CD4-positive, alpha-beta T cell treated with Interleukin-10 for 1 hour (primary cell): ENCODE results near the gene NIP7.
A peak's percentile ranks its signal among the peaks of the same experiment; 100 is the strongest.
"Not testable (repeated sequence)": the region's sequence is repeated elsewhere in the genome, so short reads cannot be mapped to it uniquely, and the experiment has no call there.

ENCODE experiments used
- DNase-seq: peaks from one replicate; pipeline ENCODE4 v3.0.0-alpha.2; 2020

NIP7 gene

DNA sequence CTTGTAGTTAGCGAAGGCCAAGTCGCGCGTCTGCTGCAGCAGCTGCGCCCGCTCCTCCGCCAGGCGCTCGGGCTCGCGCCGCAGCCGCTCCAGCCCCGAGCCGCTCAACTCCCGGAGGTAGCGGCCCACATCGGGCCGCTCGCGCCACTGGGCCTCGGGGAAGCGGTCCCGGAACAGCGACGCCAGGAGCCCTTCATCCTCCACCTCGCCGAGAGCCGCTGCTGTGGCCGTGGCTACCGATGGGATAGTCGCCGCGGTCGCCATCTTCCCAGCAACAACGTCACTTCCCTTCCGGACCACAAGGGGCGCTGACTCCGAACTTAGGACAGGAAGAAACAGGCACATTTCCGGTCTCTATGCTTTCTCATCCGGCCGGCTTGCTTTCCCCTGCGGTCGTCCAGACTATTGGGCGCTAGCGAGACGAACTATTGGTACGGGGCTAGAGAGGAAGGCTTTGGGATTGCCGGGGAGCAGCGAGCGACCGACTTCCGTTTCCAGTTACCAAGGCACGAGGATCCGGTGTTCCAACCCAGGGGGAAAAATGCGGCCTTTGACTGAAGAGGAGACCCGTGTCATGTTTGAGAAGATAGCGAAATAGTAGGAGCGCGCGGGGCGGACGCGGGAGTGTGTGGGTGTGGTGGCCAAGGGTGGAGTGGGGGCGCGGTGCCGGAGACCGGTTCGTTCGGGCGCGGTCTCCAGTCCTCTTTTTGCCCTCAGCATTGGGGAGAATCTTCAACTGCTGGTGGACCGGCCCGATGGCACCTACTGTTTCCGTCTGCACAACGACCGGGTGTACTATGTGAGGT, at the start of gene NIP7, which contains the start of gene COG8:
NIP7 (plus strand) TSS at position 484 of the 806 bp plus-strand sequence; CDS start at position 542, 58 bp downstream.
COG8 (minus strand) TSS at position 276 of the 806 bp plus-strand sequence; CDS start at position 264, 12 bp downstream.
- peak; percentile 95 for DNase-seq

DNA sequence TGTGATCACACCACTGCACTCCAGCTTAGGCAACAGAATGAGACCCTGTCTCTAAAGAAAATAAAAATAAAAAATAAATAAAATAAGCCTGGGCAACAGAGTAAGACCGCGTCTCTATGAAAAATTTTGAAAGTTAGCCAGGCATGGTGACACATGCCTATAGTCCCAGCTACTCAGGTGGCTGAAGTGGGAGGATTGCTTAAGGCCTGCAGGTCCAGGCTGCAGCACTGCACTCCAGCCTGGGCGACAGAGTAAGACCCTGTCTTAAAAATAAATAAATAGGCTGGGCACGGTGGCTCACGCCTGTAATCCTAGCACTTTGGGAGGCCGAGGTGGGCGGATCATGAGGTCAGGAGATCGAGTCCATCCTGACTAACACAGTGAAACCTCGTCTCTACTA, 47.9 kb upstream of the NIP7 start:
- DNase-seq: not testable (repeated sequence)

DNA sequence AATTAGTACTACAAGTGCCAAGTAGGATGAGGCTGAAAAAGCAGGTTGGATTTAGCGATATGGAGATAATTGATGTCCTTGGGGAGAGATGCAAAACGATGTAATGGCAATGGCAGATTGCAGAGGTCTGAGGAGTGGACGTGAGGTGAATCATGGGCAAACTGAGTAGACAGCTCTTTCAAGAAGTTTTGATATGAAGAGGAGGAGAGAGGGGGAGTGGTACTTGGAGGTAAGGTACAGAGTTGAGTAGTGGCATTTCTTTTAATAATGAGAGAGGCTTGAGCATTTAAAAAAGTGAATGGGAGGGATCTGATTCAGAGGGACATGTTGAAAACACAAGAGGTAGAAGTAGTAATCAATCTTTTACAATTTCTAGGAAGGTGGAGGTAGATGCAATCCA, 46.2 kb upstream of the NIP7 start:
- DNase-seq: no peak

DNA sequence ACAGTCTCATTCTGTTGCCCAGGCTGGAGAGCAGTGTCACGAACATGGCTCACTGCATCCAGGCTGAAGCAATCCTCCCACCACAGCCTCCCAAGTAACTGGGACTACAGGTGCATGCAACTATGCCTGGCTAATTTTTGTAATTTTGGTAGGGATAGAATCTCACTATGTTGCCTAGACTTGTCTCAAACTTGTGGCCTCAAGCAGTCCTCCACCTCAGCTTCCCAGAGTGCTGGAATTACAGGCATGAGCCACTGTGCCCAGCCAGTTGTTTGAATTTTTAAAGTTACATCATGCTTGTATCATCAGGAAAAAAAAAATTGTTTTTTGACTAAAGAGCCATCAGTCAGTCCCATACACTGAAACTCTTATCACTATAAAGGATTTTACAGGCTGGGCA, 45.5 kb upstream of the NIP7 start:
- DNase-seq: no peak

DNA sequence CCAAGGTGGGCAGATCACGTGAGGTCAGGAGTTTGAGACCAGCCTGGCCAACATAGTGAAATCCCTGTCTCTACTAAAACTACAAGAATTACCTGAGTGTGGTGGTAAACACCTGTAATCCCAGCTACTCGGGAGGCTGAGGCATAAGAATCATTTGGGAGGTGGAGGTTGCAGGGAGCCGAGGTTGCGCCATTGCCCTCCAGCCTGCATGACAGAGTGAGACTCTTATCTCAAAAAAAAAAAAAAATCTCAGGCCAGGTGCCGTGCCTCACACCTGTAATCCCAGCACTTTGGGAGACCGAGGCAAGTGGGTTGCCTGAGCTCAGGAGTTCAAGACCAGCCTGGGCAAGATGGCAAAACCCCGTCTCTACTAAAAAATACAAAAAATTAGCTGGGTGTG, 42.8 kb upstream of the NIP7 start:
- DNase-seq: not testable (repeated sequence)

DNA sequence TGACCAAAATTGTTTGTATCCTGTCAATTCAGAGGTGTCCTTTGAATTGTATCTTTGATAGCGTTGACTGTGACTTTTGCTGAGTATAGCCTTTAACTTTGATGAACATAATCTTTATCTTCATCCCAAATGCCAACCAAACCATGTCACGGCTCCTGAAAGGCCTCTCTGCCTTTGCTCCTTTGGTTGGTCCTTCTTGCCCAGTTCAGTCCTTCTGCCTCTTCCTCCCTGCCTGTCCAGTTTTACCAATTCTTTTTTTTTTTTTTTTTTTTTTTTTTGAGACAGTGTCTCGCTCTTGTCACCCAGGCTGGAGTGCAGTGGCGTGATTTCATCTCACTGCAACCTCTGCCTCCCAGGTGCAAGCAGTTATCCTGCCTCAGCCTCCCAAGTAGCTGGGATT, 41.3 kb upstream of the NIP7 start:
- DNase-seq: no peak

DNA sequence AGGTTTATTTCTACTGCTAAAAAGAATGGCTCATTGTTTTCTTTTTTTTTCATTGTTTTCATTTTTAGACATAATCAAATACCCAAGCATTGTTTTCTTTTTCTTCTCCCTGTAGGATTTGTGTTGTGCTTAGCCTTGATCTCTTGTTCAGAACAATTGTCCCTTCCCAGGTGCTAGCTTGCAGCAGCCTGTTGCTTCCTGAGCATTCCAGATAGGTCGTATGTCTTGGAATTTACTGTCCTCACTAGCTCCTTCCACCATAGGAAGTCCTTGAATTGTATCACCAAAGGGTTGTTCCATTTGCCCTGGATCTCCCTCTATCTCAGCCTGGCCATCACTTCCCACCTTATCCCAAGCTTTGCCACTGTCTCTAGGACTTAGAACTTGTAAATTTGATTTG, 38.4 kb upstream of the NIP7 start:
- DNase-seq: no peak

DNA sequence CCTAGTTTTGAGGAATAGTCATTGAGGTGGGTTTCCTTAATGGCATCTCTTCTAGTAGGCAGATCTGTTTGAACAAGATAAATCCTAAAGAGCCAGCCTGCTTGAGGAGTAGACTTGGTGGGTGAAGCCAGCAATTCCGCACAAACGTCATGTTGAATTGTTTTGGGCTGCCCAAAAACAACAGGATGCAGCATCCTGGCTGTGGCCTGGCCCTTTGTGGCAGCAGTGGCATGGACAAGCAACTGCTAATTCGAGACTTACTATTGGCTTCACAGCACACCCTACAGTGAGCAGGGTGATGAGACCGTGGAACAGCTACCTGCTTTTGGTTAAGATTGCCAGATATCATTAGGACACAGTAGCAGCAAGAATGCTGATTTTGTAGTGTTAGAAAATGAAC, 37.7 kb upstream of the NIP7 start:
- no peak for DNase-seq

DNA sequence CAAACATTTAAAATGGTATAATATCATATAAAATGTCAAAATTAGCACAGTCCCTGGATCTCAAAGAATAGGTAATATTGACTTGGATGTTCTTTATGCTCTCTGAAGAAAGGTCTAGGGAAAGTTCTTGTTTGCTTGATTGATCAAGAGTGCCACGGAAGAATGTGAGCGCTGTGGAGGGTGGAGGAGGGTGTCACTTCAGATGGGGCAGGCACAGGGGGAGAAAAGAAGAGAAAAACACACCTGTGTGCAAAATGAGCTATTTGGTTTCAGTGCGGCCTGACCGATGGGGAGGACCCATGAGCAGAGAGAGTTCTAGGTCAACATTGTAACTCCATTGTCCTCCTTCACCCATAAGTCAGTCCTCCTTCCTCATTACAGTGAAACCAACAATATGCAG, 37.3 kb upstream of the NIP7 start:
- no peak for DNase-seq

DNA sequence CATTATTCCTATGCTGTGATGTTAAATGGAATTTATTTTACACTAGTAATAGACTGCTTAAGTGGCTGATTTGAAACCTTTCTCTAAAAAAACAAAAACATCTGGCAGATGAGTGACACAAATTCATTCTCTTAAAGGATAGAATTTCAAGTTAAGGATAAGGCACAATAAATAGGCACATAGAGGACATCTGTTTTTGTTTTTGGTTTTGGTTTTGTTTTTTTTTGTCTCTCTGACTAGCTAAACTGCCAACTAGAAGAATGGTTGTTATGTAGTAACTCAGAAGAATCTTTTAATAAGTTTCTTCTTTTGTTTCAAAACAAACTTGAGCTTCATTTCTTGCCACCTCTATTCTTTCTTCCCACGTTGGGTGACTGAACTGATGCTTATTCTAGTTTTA, 33.5 kb upstream of the NIP7 start:
- DNase-seq: no peak

DNA sequence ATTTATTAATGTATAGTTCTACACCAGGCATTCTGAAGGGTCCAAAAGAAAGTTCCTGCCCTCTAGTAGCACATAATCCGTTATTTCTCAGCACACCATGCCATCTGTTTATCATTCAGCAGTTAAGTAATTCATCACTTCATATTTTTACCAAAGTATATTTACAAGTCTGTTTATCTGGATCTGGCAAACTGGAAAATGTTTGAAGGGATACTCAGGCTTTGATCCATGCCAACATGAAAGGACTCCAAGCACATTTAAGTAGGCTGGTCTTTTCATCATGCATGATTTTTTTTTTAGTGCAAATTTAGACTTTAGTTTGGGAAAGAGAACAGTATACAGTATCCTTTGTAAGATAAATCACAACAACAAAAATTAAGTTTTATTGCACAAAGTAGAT, 32.5 kb upstream of the NIP7 start:
- DNase-seq: no peak

DNA sequence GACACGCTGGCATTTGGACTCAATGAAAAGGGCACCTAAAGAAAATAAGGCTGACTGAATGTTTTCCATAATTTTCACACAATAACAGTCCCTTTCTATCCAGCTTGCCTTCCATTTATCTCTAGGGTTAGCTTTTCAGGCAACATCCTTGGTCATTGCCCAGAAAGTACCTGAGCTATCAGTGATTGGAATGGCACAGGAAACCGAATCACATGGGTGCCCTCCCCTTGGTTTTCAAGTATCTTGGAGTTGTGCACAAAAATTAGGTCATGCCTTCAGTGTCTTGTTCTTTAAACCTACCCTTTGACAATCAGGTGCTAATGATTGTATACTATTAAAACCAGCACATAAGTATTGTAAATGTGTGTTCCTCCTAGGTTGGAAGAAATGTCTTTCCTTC, 31.7 kb upstream of the NIP7 start:
- no peak for DNase-seq

DNA sequence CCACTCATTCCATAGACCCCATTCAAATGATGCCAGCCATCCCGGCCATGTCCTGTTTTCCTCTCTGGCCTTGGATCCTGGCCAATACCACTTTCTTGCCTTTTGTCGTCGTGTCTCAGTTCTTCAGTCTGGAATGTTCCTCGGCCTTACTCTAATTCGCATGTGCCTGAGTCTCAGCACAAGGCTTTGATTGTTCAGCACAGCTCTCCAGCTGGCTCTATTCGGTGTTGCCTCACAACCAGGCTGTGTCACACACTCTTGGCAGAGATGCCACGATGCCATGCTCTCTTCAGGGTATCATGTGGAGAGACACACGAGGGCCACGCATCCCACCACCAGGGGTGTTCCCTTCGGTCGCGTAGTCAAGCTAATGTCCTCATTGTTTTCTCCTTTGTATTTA, 30.3 kb upstream of the NIP7 start:
- no peak for DNase-seq

DNA sequence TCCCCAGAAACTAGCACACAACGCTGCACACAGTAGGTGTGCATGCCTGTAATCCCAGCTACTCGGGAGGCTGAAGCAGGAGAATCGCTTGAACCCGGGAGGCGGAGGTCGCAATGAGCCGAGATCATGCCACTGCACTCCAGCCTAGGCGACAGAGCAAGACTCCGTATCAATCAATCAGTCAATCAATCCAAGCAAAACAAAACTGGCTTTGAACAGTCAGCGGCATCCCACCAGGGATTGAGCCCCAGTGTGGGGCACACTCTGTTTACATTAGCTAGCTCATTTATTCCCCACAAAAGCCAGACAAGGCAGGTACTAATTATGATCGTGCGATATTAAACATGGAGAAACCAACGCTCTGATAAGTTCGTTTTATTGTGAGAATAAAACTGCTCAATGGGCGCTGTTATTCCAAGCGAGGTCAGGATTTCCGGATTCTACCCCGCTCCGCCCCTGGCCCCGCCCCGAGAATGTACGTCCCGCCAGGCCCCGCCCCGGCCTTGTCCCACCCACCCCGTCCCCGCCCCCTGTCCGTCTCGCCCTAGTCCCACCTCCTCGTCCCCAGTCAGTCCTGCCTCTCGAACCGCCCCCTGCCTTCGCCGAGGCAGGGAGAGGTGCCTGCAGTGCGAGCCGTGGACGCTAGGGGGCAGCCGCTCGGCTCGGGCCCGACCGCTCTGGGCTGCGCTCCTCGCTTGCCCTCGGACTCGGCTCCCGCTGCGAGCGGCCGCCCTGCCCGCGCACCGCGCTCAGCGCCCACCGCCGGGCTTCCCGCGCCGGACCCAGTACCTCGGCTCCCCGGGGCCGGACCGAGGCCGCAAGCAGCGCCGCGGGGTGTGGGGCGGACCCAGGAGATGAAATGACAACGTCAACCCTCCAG, 28.7 kb upstream of the NIP7 start, which contains the start of gene VPS4A:
VPS4A (plus strand) TSS at position 698 of the 880 bp plus-strand sequence; CDS start at position 860, 162 bp downstream.
- DNase-seq: peak; percentile 98

DNA sequence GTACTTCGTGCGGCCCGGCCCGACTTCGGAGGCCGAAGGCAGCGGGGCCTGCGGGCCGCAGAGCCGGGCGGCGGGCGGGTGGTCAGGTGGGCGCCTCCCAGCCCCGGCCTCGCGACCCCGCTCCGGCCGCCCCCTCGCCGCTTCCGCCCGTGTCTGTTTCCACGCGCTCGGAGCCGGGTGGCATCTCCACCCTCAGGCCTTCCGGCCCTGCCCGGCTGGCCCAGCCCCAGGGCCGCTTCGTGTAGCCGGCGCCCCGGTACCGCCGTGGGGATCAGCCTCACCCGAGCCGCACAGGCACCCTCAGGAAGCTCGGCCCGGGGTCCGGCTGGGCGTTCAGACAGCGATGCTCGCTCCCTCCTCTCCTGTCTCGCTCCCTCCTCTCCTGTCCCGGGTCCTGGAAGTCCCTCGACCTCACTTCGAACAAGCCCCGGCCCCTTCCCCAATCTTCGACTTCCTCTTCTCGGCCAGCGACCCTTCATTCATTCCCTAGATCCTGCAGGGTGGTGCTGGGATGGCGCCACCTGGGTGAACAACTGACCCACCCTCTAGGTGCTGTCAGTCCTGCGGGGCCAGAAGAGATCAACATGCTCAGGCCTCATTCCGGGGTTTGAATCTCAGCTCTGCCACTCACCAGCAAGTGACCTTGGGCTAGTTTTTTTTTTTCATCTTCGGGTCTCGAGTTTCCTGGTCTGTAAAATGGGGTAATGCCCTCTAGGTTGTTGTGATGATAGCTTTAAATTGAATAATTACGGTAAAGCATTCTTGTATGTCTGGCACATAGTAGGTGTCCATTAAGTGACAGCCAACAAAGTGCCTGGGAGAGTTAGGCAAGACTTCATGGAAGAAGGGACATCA, 27.8 kb upstream of the NIP7 start:
- peak; percentile 41 for DNase-seq

DNA sequence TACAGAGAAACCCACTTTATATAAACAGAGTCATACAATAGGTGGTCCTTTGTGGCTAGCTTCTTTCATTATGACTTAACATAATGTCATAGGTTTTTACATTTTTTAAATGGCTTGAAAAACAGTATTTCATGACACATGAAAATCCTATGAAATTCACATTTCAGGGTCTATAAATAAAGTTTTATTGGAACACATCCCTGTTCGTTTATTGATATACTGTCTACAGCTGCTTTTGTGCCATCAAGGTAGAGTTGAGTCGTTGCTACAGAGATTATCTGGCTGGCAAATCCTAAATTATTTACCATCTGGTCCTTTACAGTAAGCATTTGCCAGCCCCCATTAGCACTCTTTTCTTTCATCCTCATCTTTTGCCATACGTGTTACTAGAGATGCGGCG, 26.1 kb upstream of the NIP7 start:
- DNase-seq: no peak

DNA sequence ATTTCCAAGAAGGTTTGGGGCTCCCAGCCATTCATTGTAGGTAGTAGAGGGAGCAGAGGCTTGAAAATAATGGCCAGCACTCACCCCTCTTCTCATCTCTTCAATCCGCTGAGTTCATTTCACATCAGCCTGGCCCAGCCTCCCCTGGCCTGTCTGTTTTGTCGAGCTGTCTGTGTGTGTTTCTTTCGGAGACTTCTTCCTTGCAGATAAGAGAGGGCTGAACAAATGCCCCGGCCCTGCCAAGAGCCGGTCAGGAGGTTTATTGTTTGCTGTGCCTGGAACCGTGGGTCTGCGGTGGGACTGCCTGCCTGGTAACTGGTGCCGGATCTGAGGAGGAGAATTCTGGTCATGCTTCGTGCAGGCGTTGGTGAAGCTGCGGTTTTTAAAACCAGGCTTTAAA, 25.0 kb upstream of the NIP7 start:
- DNase-seq: no peak

DNA sequence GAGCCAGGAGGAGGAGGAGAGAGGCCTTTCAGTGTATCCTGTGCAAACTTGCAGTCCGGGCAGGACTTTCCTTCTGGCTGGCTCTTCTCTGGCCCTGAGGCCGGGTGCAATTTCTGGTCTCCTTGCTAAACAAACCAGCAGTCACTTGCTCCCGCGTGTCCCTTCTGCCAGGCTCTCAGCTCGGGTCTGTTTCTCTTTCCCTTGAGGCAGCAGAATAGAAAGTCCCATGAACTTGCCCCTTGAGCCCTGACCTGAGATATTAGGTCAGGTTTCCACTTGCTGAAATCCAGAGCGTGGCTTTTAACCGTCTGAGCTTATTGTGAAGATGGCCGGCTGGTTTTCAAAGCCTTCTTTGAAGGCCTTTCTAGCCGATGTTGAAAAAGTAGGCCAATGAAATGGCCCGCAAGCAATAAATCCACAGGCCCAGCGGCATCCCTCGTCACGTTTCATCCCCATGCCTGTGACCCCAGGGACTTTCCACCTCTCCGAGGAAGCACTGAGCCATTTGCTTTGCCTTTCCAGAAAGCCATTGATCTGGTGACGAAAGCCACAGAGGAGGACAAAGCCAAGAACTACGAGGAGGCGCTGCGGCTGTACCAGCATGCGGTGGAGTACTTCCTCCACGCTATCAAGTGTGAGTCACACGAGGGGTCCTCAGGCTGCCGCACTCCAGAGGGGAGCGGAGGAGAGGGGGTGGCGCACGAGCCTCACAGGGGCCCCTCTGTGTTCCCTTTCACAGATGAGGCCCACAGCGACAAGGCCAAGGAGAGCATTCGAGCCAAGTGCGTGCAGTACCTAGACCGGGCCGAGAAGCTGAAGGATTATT, 23.9 kb upstream of the NIP7 start:
- DNase-seq: no peak

DNA sequence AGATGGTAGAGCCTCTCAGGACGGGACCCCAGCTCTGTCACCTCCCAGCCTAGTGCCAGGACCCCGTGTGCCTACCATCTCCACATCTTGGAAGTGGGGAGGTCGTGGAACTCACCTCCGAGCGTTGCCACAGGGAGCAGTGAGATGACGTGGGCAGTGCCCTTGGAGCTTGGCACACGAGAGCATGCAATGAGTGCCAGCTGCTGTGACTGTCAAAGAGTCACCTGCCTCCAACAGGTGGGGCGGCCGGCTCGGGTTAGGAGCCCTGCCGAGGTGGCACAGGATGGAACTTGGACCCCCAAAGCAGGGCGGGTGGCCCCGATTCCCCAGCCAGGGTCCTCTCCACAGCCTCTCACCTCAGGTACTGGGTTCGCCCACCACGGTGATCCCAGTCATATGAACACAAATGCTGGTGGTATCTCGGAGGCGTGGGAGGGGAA, 23.0 kb upstream of the NIP7 start:
- DNase-seq: no peak

DNA sequence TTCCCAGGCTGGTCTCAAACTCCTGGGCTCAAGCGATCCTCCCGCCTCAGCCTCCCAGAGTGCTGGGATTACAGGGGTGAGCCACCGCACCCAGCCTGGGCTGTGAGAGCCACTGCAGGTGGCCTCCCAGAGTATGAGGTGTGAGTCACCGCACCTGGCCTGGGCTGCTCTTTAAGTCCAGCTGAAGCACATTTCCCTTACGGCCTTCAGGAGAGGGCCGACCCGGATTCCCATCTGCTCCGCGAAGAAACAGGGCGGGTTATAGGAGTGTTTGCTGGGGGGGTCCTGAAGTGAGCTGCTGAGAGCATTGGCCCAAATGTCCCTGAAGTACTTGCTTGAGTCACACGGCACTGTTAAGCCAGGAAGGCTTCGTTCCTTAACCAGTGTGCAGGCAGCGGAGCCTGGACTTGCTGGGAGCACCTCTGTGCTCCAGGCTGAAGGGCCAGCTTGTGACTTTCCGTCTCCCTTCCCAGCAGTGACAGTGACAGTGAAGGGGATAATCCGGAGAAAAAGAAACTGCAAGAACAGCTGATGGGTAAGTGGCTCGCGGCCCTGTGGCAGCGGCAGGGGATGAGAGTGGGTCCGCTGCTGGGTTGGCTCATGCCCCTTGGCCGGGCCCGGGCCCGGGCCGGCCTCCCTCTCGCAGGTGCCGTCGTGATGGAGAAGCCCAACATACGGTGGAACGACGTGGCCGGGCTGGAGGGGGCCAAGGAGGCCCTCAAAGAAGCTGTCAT, 21.2 kb upstream of the NIP7 start:
- no peak for DNase-seq

DNA sequence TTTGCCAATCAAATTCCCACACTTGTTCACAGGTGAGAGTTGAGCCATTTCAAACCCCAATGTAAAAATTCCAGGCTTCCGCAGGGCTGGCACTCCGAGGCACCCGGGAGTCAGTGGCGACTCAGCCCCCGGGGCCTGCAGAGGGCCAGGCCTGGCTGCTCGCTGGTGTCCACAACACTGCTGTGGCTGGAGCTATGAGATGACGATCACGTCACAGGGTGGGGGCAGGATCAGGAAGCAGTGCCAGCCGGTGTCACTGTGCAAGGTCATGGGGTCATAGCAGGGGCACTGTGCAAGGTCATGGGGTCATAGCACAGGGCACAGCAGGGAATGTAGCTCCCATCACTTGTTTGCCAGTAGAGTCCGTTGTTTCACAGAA, 20.7 kb upstream of the NIP7 start:
- DNase-seq: no peak
